Activated CD8-positive, alpha-beta memory T cell treated with anti-CD3 and anti-CD28 coated beads, Interleukin-2, amount 10 ng/mL, durations not matched to agents 7 days and 5 days (primary cell): ENCODE data around the gene OPN1SW. TPM values are rescaled to one million over a fixed set of nuclear protein-coding genes. Genes with fewer than 3 reads are reported as not detected.

ENCODE experiments used
- ATAC-seq: fragments of 150-1000 bp; cut with Tn5 transposase; one replicate; pipeline ENCODE4 v1.10.0; 2021; ENCODE audit warnings: moderate library complexity
- CTCF ChIA-PET: fragments of 350-600 bp; sonication (Branson Sonifier 250); formaldehyde crosslinking; loops from one replicate; lab custom pipeline; 2021; ENCODE audit warnings: antibody characterized with exemption; lab: Charles Lee
- DNase-seq: peaks from one replicate; pipeline ENCODE4 v3.0.0-alpha.2; 2020
- H3K27ac Mint-ChIP-seq: one replicate; pipeline ENCODE4 v1.8.0; 2021; ENCODE audit warnings: mild to moderate bottlenecking, mixed read lengths
- H3K27me3 Mint-ChIP-seq: one replicate; pipeline ENCODE4 v1.8.0; 2021; ENCODE audit warnings: mixed read lengths
- H3K36me3 Mint-ChIP-seq: one replicate; pipeline ENCODE4 v1.8.0; 2021; ENCODE audit warnings: mild to moderate bottlenecking, mixed read lengths
- H3K4me1 Mint-ChIP-seq: one replicate; pipeline ENCODE4 v1.8.0; 2021; ENCODE audit warnings: mixed read lengths
- H3K4me3 Mint-ChIP-seq: one replicate; pipeline ENCODE4 v1.8.0; 2021; ENCODE audit warnings: mild to moderate bottlenecking, moderate library complexity, mixed read lengths
- H3K9me3 Mint-ChIP-seq: one replicate; pipeline ENCODE4 v1.8.0; 2022; ENCODE audit warnings: low read depth, mixed read lengths
- total RNA-seq, 2 experiments: library from RNA; stranded (reverse); gene quantifications; one replicate each; pipeline ENCODE4 v1.2.3, GENCODE V29; 2021

Gene OPN1SW
- total RNA-seq, 2 experiments from 2014 or later = not detected

DNA sequence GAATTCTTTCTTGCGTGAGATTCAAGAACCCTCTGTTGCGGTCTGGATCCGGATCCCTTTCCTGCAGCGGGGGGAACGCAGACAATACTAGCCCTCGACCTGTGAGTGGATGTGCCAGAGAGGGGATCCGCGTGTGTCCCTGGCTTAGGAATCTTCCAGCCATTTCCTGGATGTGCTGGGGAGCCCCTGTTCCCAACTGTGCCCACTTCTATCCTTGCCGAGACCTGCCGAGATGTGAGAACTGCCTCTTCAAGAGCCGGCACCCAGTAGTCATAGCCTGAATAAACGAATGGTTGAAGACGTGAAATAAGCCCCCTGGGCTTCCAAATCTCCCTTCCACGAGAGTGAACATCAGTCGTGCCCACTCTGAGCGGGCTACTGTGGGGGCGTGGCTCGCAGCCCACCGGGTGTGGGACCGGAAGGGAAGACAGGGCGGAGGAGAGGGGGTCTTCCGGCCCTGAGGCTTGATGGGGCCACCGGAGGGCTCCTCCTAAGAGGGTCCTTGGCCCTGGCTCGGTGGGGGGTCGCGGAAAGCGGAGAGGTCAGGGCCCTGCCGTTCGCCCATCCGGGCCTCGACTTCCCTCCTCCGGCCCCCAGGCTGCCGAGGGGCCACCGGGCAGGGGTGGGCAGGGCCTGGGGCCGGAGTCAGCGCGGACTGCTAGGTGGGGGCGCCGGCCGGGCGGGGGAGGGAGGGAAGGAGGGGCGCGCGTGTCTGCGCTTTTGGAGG, 14.9 kb upstream of the OPN1SW start:
- H3K4me1 Mint-ChIP-seq = peaks cover 7% of the 10 kb centered on the region
- peaks cover 33% of the 10 kb centered on the region for H3K27me3 Mint-ChIP-seq
- H3K36me3 Mint-ChIP-seq = no peaks in the 10 kb centered on the region
- H3K9me3 Mint-ChIP-seq = no peaks in the 10 kb centered on the region
- DNase-seq = no peak
- peak; percentile 10 for ATAC-seq
- H3K4me3 Mint-ChIP-seq = peak overlapping the region; percentile 68
- CTCF ChIA-PET = interaction anchor here (2.2 kb wide), 1 partner anchor 94 kb away, joined by 6 read pairs; no protein-coding TSS in a partner anchor
- peak overlapping the region; percentile 25 for H3K27ac Mint-ChIP-seq

DNA sequence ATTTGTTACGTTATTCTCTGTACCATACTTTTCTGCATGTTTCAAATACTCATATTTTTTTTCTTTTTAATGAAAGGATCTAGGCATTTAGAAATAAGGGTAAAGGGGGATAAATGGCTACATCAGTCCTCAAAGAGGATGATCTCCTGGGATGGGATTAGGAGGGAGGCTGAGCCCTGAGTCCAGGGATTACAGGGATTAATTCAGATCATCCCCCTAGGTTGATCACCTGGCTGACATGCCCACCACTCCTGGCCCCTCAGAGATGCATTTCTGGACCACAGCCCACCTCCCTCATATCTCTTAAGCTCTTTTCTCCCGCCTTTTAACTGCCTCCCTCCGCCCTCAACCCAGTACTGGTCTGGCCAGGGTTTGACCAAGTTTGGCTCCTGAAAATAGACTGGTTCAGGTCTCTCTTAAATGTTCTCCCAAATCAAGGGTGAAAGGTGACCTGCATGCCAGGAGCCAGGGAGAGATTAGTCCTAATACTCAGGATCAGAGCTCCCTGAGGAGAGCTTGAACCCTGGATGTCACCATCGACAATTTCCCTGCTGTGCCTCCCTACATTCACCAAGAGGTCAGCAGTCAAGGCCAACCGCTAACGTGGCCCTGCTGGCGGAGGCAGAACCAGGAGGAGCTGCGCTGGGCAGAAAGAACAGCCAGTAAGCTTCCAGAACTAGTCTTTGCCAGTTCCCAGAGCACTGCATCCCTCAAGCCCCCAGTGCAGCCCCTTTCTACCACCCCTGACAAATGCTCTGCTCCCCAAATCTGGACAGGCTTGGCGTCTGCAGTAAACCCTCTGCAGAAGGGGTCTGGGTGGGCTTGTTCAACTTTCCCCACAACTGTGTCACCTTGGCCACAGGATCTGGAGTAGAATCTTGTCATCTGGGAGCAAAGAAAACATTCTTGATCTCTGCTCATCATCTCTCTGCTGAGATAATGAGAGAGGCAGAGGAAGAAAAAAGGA, 13.1 kb upstream of the OPN1SW start:
- CTCF ChIA-PET = interaction anchor here (1.0 kb wide), 1 partner anchor 95 kb away, joined by 3 read pairs; no protein-coding TSS in a partner anchor
- H3K27ac Mint-ChIP-seq = no peak overlapping the region
- H3K4me3 Mint-ChIP-seq = no peak overlapping the region
- ATAC-seq = no peak
- no peaks in the 10 kb centered on the region for H3K9me3 Mint-ChIP-seq
- peaks cover 40% of the 10 kb centered on the region for H3K27me3 Mint-ChIP-seq
- DNase-seq = no peak
- H3K36me3 Mint-ChIP-seq = no peaks in the 10 kb centered on the region
- H3K4me1 Mint-ChIP-seq = peaks cover 7% of the 10 kb centered on the region

DNA sequence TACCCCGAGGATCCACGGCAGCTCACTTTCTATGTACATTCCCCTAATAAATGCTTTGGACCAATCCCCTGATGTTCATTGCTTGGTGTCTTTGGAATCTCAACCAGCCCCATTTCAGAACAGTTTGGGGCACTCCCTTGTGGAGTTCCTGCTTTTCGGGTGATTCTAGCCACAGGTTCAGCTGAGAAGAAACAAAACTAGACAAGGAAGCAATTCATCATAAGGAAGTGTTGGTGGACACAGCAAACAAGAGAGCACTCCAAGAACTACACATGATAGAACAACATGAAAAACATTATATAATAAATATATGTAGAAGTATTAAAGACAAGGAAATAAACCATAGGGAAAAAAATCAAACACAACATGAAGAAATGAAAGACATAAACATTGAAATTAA, 10.1 kb upstream of the OPN1SW start:
- Mint-ChIP-seq H3K36me3 (no peaks in the 10 kb centered on the region), H3K27ac (no peak overlapping the region), H3K4me3 (no peak overlapping the region), H3K9me3 (no peaks in the 10 kb centered on the region), H3K27me3 (peaks cover 40% of the 10 kb centered on the region), H3K4me1 (peaks cover 4% of the 10 kb centered on the region)
- DNase-seq (no peak), ATAC-seq (no peak)
- CTCF ChIA-PET = interaction anchor here (1.0 to 1.4 kb wide), 2 partner anchors 98 to 358 kb away, joined by 3 read pairs; no protein-coding TSS in a partner anchor

DNA sequence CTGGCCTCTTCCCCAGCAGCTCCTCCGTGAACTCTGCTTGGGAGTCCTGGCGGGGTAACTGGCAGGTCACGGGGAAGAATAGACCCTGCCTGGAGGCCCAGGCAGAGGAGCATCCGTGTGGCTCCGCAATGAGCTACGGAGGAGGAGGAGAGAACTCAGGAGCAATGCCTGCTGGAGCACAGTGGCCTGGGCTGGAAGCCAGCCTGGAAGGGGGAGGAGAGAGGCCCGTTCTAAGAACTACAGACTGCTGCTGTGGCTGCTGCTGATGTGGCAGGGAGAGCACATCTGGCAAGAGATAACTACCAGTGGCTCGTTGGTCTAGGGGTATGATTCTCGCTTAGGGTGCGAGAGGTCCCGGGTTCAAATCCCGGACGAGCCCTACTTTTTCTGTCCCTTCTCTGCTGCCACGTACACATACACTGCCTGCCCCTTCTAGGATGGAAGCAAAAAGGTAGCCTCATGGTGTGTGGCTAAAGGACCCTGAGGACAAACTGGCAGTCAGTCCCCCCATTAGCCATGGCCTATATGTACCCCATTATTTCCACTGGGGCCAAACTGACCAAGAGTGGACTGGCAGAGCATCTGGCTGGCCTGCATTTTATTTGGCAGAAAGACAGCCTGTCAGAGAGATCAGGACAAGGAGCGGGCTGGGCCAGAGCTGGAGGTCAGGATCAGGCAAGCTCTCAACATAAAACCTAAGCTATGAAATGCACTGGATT, 7.7 kb upstream of the OPN1SW start:
- no peak overlapping the region for H3K27ac Mint-ChIP-seq
- H3K27me3 Mint-ChIP-seq = peaks cover 18% of the 10 kb centered on the region
- no peaks in the 10 kb centered on the region for H3K4me1 Mint-ChIP-seq
- H3K36me3 Mint-ChIP-seq = no peaks in the 10 kb centered on the region
- ATAC-seq = no peak
- H3K9me3 Mint-ChIP-seq = peaks cover 2% of the 10 kb centered on the region
- no peak overlapping the region for H3K4me3 Mint-ChIP-seq
- no peak for DNase-seq
- CTCF ChIA-PET = no interaction called here

DNA sequence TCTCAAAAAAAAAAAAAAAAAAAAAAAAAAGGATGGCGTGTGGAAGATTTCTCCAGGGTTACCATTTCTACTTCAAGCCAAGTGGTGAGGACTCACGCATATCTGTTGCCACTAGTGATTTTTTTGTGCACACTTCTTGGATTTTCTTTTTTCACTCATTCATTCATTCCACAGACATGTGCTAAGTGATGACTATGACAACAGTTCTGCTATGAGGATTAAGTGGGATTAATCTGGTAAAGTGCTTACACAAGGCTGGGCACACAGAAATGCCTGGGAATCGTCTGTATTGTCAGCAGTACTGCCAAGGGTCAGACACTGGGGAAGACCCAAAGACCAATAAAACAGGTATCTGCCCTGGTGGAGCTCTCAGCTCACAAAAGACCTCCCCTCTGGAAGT, 6.3 kb upstream of the OPN1SW start:
- Mint-ChIP-seq H3K9me3 (peaks cover 16% of the 10 kb centered on the region), H3K27me3 (peaks cover 13% of the 10 kb centered on the region), H3K27ac (no peak overlapping the region), H3K36me3 (peaks cover 3% of the 10 kb centered on the region), H3K4me3 (no peak overlapping the region), H3K4me1 (no peaks in the 10 kb centered on the region)
- CTCF ChIA-PET = interaction anchor here (0.8 kb wide), 1 partner anchor 11 kb away, joined by 3 read pairs; no protein-coding TSS in a partner anchor
- ATAC-seq = no peak
- no peak for DNase-seq

DNA sequence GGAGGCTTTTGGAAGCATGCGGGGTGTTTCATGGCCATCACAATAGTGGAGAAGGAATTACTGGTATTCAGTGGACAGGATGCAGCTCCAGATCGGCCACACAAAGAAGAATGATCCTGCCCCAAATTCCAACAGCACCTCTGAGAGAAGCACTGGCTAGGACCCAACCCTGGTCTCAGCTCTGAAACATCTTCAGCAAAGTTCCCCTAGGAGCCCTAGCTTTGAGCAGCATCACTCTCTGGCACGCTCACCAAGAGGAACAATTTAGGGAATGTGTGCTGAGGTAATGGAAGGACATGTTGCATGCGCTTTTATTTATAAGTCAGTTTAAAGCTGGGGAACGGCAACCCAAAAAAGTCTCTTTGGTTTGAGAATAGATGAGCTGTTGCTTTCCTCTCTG, 5.5 kb upstream of the OPN1SW start:
- H3K4me1 Mint-ChIP-seq = no peaks in the 10 kb centered on the region
- no peak for DNase-seq
- CTCF ChIA-PET = interaction anchor here (0.8 to 1.0 kb wide), 2 partner anchors 11 to 12 kb away, joined by 3 read pairs; no protein-coding TSS in a partner anchor

DNA sequence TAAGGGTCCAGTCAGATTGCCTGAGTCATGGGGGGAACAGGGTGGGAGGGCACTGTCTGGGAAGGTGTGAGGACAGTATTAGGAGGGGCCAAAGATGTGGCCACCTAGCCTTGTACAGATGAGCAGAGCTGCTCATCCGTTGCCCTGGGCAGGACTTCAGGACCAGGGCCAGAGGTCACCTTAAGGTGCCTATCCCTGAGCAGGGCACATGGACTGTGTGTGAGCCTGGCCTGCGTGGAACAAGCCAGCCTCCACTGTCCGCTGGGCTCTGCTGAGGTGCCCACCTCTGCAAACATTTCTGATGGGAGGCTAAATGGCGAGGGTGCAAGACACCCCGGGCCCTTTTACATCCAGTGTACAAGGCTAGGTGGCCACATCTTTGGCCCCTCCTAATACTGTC, 3.4 kb upstream of the OPN1SW start:
- H3K4me1 Mint-ChIP-seq = no peaks in the 10 kb centered on the region
- no peak for ATAC-seq
- H3K4me3 Mint-ChIP-seq = no peak overlapping the region
- peaks cover 17% of the 10 kb centered on the region for H3K36me3 Mint-ChIP-seq
- CTCF ChIA-PET = no interaction called here
- no peak for DNase-seq
- H3K27me3 Mint-ChIP-seq = peaks cover 4% of the 10 kb centered on the region
- H3K27ac Mint-ChIP-seq = no peak overlapping the region
- peaks cover 18% of the 10 kb centered on the region for H3K9me3 Mint-ChIP-seq

More for the DNA sequence above, 5.5 kb upstream of the OPN1SW start:
- H3K27me3 Mint-ChIP-seq = peaks cover 13% of the 10 kb centered on the region
- H3K27ac Mint-ChIP-seq = no peak overlapping the region
- no peak for ATAC-seq
- no peak overlapping the region for H3K4me3 Mint-ChIP-seq
- peaks cover 18% of the 10 kb centered on the region for H3K9me3 Mint-ChIP-seq
- H3K36me3 Mint-ChIP-seq = peaks cover 3% of the 10 kb centered on the region

DNA sequence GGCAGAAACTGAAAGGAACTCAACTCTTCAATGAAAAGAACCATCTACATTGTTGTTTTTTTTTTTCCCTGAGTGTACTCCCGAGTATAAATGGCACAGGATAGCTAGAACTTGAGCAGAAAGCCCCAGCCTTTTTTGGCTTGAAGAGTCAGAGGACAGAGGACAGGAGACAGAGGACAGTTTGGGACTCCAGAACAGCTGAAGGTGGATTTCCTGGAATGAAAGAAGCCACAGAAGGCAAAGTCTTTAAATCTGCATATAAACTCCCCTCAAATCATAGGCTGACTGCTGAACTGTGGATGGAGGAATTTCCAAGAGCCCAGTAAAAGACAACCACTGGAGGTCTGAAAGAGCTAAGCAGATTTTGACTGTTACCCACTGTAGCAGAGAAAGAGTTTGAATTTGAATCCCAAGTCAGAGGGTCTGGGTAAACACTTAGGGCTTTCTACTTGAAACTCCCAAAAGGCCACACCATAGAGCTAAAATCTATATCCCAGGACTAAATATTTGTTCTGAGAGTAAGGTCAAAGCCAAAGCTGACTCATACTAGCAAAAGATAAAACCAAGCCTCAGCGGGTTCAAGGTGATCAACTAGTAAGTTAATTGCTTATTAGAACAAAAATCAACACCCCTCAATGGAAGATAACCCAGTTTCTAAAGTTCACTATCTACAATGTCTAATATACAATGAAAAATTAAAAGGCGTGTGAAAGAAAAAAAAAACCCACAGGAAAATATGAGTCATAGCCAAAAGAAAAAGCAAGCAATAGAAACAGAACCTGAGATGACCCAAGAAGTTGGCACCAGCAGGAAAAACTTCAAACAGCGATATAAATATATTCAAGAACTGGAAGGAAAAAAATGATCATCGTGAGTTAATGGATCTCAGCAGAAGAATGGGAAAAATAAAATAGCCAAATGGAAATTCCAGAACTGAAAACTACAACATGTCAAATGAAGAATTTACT, 1.8 kb upstream of the OPN1SW start:
- Mint-ChIP-seq H3K4me1 (no peaks in the 10 kb centered on the region), H3K27me3 (peaks cover 4% of the 10 kb centered on the region), H3K27ac (no peak overlapping the region), H3K9me3 (peaks cover 18% of the 10 kb centered on the region), H3K36me3 (peaks cover 29% of the 10 kb centered on the region), H3K4me3 (no peak overlapping the region)
- ATAC-seq = no peak
- CTCF ChIA-PET = no interaction called here
- DNase-seq = no peak

DNA sequence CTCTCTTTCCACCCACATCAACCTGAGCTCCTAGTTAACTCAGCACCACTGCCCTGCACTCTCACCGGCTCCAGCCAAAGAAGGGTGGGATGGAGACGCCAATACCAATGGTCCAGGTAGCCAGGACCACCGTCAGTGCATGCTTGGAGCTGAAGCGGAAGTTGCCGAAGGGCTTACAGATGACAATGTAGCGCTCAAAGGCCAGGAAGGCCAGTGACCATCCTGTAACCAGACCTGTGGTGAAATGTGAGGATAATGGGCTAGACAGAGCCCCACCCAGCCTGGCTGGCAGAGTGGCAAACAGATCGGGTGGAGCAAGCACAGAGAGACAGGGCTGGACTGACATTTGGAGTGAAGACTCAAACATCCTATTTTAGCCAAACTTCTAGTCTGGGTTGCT, 673 bp downstream of the OPN1SW start:
- ATAC-seq = no peak
- Mint-ChIP-seq H3K36me3 (peaks cover 50% of the 10 kb centered on the region), H3K4me1 (no peaks in the 10 kb centered on the region), H3K27me3 (peaks cover 4% of the 10 kb centered on the region), H3K27ac (no peak overlapping the region), H3K9me3 (peaks cover 18% of the 10 kb centered on the region), H3K4me3 (no peak overlapping the region)
- no peak for DNase-seq
- CTCF ChIA-PET = no interaction called here

DNA sequence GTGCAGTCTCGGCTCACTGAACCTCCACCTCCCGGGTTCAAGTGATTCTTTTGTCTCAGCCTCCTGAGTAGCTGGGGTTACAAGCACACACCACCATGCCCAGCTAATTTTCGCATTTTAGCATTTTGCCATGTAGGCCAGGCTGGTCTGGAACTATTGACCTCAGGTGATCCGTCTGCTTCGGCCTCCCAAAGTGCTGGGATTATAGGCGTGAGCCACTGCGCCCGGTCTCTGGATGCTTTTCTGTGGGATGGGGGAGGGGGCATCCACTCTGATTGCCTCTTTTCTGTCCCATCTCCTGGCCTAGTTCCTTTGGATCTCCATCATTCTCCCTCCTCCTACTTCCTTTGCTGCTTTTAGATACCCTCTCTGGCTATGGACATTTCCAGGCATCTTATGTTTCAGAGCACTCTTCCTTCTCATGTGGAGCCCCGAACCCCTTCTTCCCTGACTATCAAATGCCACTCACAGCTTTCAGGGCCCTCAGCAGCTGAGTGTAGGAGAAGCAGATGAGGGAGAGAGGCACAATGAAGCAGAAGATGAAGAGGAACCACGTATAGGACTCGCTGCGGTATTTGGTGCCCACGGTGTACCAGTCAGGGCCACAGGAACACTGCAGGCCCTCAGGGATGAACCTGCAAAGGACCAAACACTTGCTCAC, 1.4 kb downstream of the OPN1SW start:
- Mint-ChIP-seq H3K9me3 (peaks cover 18% of the 10 kb centered on the region), H3K27me3 (peaks cover 4% of the 10 kb centered on the region), H3K36me3 (peaks cover 57% of the 10 kb centered on the region), H3K4me3 (no peak overlapping the region), H3K4me1 (no peaks in the 10 kb centered on the region), H3K27ac (no peak overlapping the region)
- ATAC-seq = no peak
- CTCF ChIA-PET = no interaction called here
- DNase-seq = no peak

DNA sequence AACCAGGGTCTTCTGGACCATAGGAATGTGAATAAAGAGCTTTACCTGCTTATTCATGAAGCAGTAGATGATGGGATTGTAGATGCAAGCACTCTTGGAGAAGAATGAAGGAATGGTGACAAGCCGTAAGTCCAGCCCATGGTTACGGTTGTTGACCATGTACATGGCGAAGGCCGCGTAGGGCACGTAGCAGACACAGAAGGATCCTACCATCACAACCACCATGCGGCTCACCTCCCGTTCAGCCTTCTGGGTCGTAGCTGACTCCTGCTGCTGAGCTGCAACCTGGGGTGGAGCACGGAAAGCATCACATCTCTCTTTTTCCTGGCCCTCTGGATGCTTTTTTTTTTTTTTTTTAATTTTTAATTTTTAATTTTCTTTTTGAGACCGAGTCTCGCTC, 2.0 kb downstream of the OPN1SW start:
- no peak overlapping the region for H3K27ac Mint-ChIP-seq
- H3K9me3 Mint-ChIP-seq = peaks cover 18% of the 10 kb centered on the region
- CTCF ChIA-PET = no interaction called here
- peaks cover 62% of the 10 kb centered on the region for H3K36me3 Mint-ChIP-seq
- ATAC-seq (no peak), DNase-seq (no peak)
- peaks cover 4% of the 10 kb centered on the region for H3K27me3 Mint-ChIP-seq
- H3K4me1 Mint-ChIP-seq = no peaks in the 10 kb centered on the region
- no peak overlapping the region for H3K4me3 Mint-ChIP-seq

DNA sequence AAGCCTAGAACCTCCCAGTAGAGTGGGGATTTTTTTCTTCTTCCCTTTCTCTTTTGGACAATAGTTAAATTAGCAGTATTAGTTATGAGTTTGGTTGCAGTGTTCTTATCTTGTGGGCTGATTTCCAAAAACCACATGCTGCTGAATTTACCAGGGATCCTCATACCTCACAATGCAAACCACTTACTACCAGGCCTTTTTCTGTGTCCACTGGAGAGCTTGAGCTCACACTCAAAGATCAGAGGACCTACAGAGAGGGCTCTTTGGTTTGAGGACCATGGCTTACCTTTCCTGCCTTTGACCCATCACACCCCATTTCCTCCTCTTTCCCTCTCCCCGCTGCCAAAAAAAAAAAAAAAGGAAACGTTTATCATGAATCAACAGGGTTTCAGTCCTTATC, 5.4 kb downstream of the OPN1SW start:
- Mint-ChIP-seq H3K4me1 (no peaks in the 10 kb centered on the region), H3K4me3 (no peak overlapping the region), H3K27me3 (no peaks in the 10 kb centered on the region), H3K27ac (no peak overlapping the region), H3K36me3 (peaks cover 72% of the 10 kb centered on the region), H3K9me3 (no peaks in the 10 kb centered on the region)
- no peak for ATAC-seq
- no peak for DNase-seq
- CTCF ChIA-PET = interaction anchor here (0.7 kb wide), 1 partner anchor 11 kb away, joined by 3 read pairs; no protein-coding TSS in a partner anchor
